OCI-LY1 (cell line): ENCODE measurements around the gene POLR2L.
A peak's percentile ranks its signal among the peaks of the same experiment; 100 is the strongest.

Experiments
- CTCF ChIP-seq: fragments of 200-600 bp; sonication (generic), shearing (Covaris generic); IDR thresholded peaks from 2 replicates; pipeline ENCODE4 v1.5.1; 2017; ENCODE audit warnings: mild to moderate bottlenecking, antibody characterized with exemption, low read length, moderate library complexity, mixed read lengths
- EZH2 ChIP-seq: fragments of 200-600 bp; sonication (generic), shearing (Covaris generic); IDR thresholded peaks from 2 replicates; pipeline ENCODE4 v1.8.0; 2017; ENCODE audit warnings: borderline replicate concordance, mixed run types, mild to moderate bottlenecking, antibody characterized with exemption, low read length, moderate library complexity, mixed read lengths

- peak; percentile 14; the same call in 1 of the 2 replicates for TF ChIP-seq CTCF
- no peak for TF ChIP-seq EZH2
Measured at GRCh38 chr11:811446-812245, 30.7 kb downstream of the POLR2L start.
